Neural progenitor cell (in vitro differentiated cells): Measurements from ENCODE around the gene ABHD4. TPM values are rescaled to one million over a fixed set of nuclear protein-coding genes. Genes with fewer than 3 reads are reported as not detected.

Source experiments
- DNase-seq: peaks from one replicate; pipeline ENCODE4 v3.0.0-alpha.2; 2016; ENCODE audit warnings: low spot score
- H2AFZ ChIP-seq: fragments of 200-600 bp; sonication (generic); replicated peaks from 2 replicates; pipeline ENCODE4 v1.6.1; 2016; ENCODE audit warnings: antibody characterized with exemption
- H3F3A ChIP-seq: fragments of 200-600 bp; sonication (generic); 2 replicates; pipeline ENCODE4 v1.6.1; 2016; ENCODE audit warnings: antibody characterized with exemption, low read depth
- H3K27ac ChIP-seq: fragments of 200-600 bp; sonication (generic); 2 replicates; pipeline ENCODE4 v1.5.1; 2016; ENCODE audit warnings: mild to moderate bottlenecking
- H3K27me3 ChIP-seq: fragments of 200-600 bp; sonication (generic); 2 replicates; pipeline ENCODE4 v1.6.1; 2016; ENCODE audit warnings: mild to moderate bottlenecking, moderate library complexity
- H3K36me3 ChIP-seq: fragments of 200-600 bp; sonication (generic); 2 replicates; pipeline ENCODE4 v1.5.1; 2016
- H3K4me1 ChIP-seq: fragments of 200-600 bp; sonication (generic); 2 replicates; pipeline ENCODE4 v1.6.1; 2016; ENCODE audit warnings: mixed run types
- H3K4me2 ChIP-seq: fragments of 200-600 bp; sonication (generic); 2 replicates; pipeline ENCODE4 v1.6.1; 2016
- H3K4me3 ChIP-seq: fragments of 200-600 bp; sonication (generic); 2 replicates; pipeline ENCODE4 v1.5.1; 2016
- H3K79me2 ChIP-seq: fragments of 200-600 bp; sonication (generic); 2 replicates; pipeline ENCODE4 v1.6.1; 2016; ENCODE audit warnings: low read depth
- H3K9ac ChIP-seq: fragments of 200-600 bp; sonication (generic); 2 replicates; pipeline ENCODE4 v1.6.1; 2016
- H3K9me3 ChIP-seq: fragments of 200-600 bp; sonication (generic); 2 replicates; pipeline ENCODE4 v1.5.1; 2016; ENCODE audit warnings: low read depth
- H4K20me1 ChIP-seq: fragments of 200-600 bp; sonication (generic); 2 replicates; pipeline ENCODE4 v1.6.1; 2016; ENCODE audit warnings: low read depth
- H3K27ac Mint-ChIP-seq: 3 replicates; pipeline ENCODE4 v1.8.0; 2021; ENCODE audit warnings: mixed read lengths
- H3K27me3 Mint-ChIP-seq: 2 replicates; pipeline ENCODE4 v1.8.0; 2022; ENCODE audit warnings: low read depth, mild to moderate bottlenecking, inconsistent platforms, moderate library complexity, mixed read lengths; ENCODE audit not compliant: insufficient read depth
- H3K36me3 Mint-ChIP-seq: 3 replicates; pipeline ENCODE4 v1.8.0; 2021; ENCODE audit warnings: mixed read lengths
- H3K4me1 Mint-ChIP-seq: 3 replicates; pipeline ENCODE4 v1.8.0; 2021; ENCODE audit warnings: mixed read lengths
- H3K4me3 Mint-ChIP-seq: 3 replicates; pipeline ENCODE4 v1.8.0; 2021; ENCODE audit warnings: mild to moderate bottlenecking, moderate library complexity, mixed read lengths
- H3K9me3 Mint-ChIP-seq: 3 replicates; pipeline ENCODE4 v1.8.0; 2020; ENCODE audit warnings: mixed read lengths
- CTCF ChIP-seq: fragments of 200-600 bp; sonication (generic); IDR thresholded peaks from 2 replicates; pipeline ENCODE4 v1.5.1; 2017; ENCODE audit warnings: antibody characterized with exemption, mild to moderate bottlenecking
- EZH2 ChIP-seq: fragments of 200-600 bp; sonication (generic); IDR thresholded peaks from 2 replicates; pipeline ENCODE4 v1.6.1; 2017; ENCODE audit warnings: antibody characterized with exemption, mild to moderate bottlenecking, moderate library complexity
- EZH2phosphoT487 ChIP-seq: fragments of 200-600 bp; sonication (generic); IDR thresholded peaks from 2 replicates; pipeline ENCODE4 v1.6.1; 2017; ENCODE audit warnings: antibody characterized with exemption
- total RNA-seq: library from RNA; depleted of rRNA; stranded (reverse); fragments of >200 nt; gene quantifications from 2 replicates; pipeline ENCODE4 v1.2.3, GENCODE V29; 2015; ENCODE audit warnings: low replicate concordance

The ABHD4 gene
- total RNA-seq, 1 donor from 2014 or later, result 9.3 TPM

- Histone ChIP-seq H4K20me1 (no peaks in the 10 kb centered on the region), H3F3A (no peaks in the 10 kb centered on the region), H3K4me1 (peaks cover 14% of the 10 kb centered on the region), H3K36me3 (no peaks in the 10 kb centered on the region), H3K4me3 (peak overlapping the region; percentile 39), H3K27me3 (no peaks in the 10 kb centered on the region), H3K79me2 (no peaks in the 10 kb centered on the region), H2AFZ (peak overlapping the region; percentile 99), H3K4me2 (peak overlapping the region; percentile 78), H3K9ac (no peak overlapping the region), H3K27ac (no peak overlapping the region), H3K9me3 (no peaks in the 10 kb centered on the region)
- peak overlapping the region; percentile 76 for H3K4me3 Mint-ChIP-seq
- H3K27me3 Mint-ChIP-seq, result peaks cover 4% of the 10 kb centered on the region
- peak overlapping the region; percentile 96 for H3K27ac Mint-ChIP-seq
- DNase-seq, result peak; percentile 91
- H3K4me1 Mint-ChIP-seq, result peaks cover 47% of the 10 kb centered on the region
- TF ChIP-seq EZH2phosphoT487 (no peak), EZH2 (no peak), CTCF (peak; percentile 100)
- H3K36me3 Mint-ChIP-seq, result no peaks in the 10 kb centered on the region
- no peaks in the 10 kb centered on the region for H3K9me3 Mint-ChIP-seq
Measured at GRCh38 chr14:22556990-22557623, 41.0 kb upstream of the ABHD4 start.

- Mint-ChIP-seq H3K27ac (peak overlapping the region; percentile 88), H3K4me3 (peak overlapping the region; percentile 65), H3K27me3 (peaks cover 4% of the 10 kb centered on the region), H3K36me3 (no peaks in the 10 kb centered on the region), H3K4me1 (peaks cover 52% of the 10 kb centered on the region), H3K9me3 (no peaks in the 10 kb centered on the region)
- no peak for DNase-seq
- Histone ChIP-seq H3K4me2 (no peak overlapping the region), H2AFZ (no peak overlapping the region), H3K79me2 (no peaks in the 10 kb centered on the region), H3K4me1 (peaks cover 14% of the 10 kb centered on the region), H3K9ac (no peak overlapping the region), H4K20me1 (no peaks in the 10 kb centered on the region), H3K27me3 (no peaks in the 10 kb centered on the region), H3K36me3 (no peaks in the 10 kb centered on the region), H3K9me3 (no peaks in the 10 kb centered on the region), H3K27ac (no peak overlapping the region), H3F3A (no peaks in the 10 kb centered on the region), H3K4me3 (no peak overlapping the region)
- TF ChIP-seq EZH2phosphoT487 (no peak), EZH2 (no peak), CTCF (no peak)
Measured at GRCh38 chr14:22557846-22558220, 40.3 kb upstream of the ABHD4 start.

- Histone ChIP-seq H3K9ac (no peak overlapping the region), H3K4me2 (no peak overlapping the region), H3K36me3 (no peaks in the 10 kb centered on the region), H3K27ac (no peak overlapping the region), H3K4me1 (peaks cover 14% of the 10 kb centered on the region), H3K79me2 (no peaks in the 10 kb centered on the region), H4K20me1 (no peaks in the 10 kb centered on the region), H3K9me3 (no peaks in the 10 kb centered on the region), H3F3A (no peaks in the 10 kb centered on the region), H3K4me3 (no peak overlapping the region), H3K27me3 (no peaks in the 10 kb centered on the region), H2AFZ (no peak overlapping the region)
- peak; percentile 35 for DNase-seq
- Mint-ChIP-seq H3K4me3 (no peak overlapping the region), H3K4me1 (peaks cover 54% of the 10 kb centered on the region), H3K36me3 (no peaks in the 10 kb centered on the region), H3K27me3 (peaks cover 4% of the 10 kb centered on the region), H3K27ac (no peak overlapping the region), H3K9me3 (no peaks in the 10 kb centered on the region)
- TF ChIP-seq CTCF, result peak; percentile 44
- no peak for TF ChIP-seq EZH2phosphoT487
- no peak for TF ChIP-seq EZH2
Measured at GRCh38 chr14:22558221-22558913, 39.7 kb upstream of the ABHD4 start.
